ENCODE data around the gene COL23A1.

Gene COL23A1

GRCh38 chr5:178619390-178619789 is 29.2 kb upstream of the COL23A1 start:
- DNase-seq, result no peak
- no peak overlapping the region for H3K27ac ChIP-seq (ENCODE audit: low read depth, low read length)
- peaks cover 3% of the 10 kb centered on the region for H3K36me3 ChIP-seq (ENCODE audit: control insufficient read depth, insufficient read depth, low read length)
- H3K56ac ChIP-seq (ENCODE audit: low read length), result no peak overlapping the region
- no peak overlapping the region for H3K4me3 ChIP-seq (ENCODE audit: low read length)
- H2BK5ac ChIP-seq (ENCODE audit: low read length), result no peak overlapping the region
- no peak overlapping the region for H3K4ac ChIP-seq (ENCODE audit: low read depth, low read length)
- no peaks in the 10 kb centered on the region for H3K27me3 ChIP-seq (ENCODE audit: insufficient read depth, low read length, poor library complexity)
- H3K18ac ChIP-seq (ENCODE audit: low read length), result no peak overlapping the region
- no peak overlapping the region for H4K8ac ChIP-seq (ENCODE audit: low read depth, low read length)
- no peak overlapping the region for H3K9ac ChIP-seq (ENCODE audit: low read length)
- no peak overlapping the region for H3K4me2 ChIP-seq (ENCODE audit: low read length)
- H3K79me1 ChIP-seq (ENCODE audit: low read length), result peaks cover 3% of the 10 kb centered on the region
- H2BK15ac ChIP-seq (replicated peaks; ENCODE audit: low read depth), result no peak overlapping the region
- peaks cover 1% of the 10 kb centered on the region for H3K4me1 ChIP-seq (ENCODE audit: control insufficient read depth, low read depth, low read length)
- H3K79me2 ChIP-seq (ENCODE audit: control insufficient read depth, insufficient read depth, low read length), result peaks cover 3% of the 10 kb centered on the region
- no peak overlapping the region for H2BK120ac ChIP-seq (ENCODE audit: low read depth, low read length)
- no peak overlapping the region for H2AK5ac ChIP-seq (ENCODE audit: low read length)
- no peak overlapping the region for H3K23ac ChIP-seq (ENCODE audit: low read length)
- WGBS (ENCODE audit: extremely low coverage, insufficient coverage, low lambda C conversion rate), result no CpG with 5 or more reads among the region's 1 CpG
- no peak overlapping the region for H4K5ac ChIP-seq (ENCODE audit: low read length)

- Histone ChIP-seq H4K8ac (ENCODE audit: low read depth, low read length) (no peak overlapping the region), H3K27ac (ENCODE audit: low read depth, low read length) (no peak overlapping the region), H2AK5ac (ENCODE audit: low read length) (no peak overlapping the region), H3K36me3 (ENCODE audit: control insufficient read depth, insufficient read depth, low read length) (peaks cover 3% of the 10 kb centered on the region), H3K23ac (ENCODE audit: low read length) (no peak overlapping the region), H2BK15ac (replicated peaks; ENCODE audit: low read depth) (no peak overlapping the region), H2BK120ac (ENCODE audit: low read depth, low read length) (no peak overlapping the region), H3K27me3 (ENCODE audit: insufficient read depth, low read length, poor library complexity) (no peaks in the 10 kb centered on the region), H3K4me1 (ENCODE audit: control insufficient read depth, low read depth, low read length) (no peaks in the 10 kb centered on the region), H3K4ac (ENCODE audit: low read depth, low read length) (no peak overlapping the region), H2BK5ac (ENCODE audit: low read length) (no peak overlapping the region), H3K79me2 (ENCODE audit: control insufficient read depth, insufficient read depth, low read length) (no peaks in the 10 kb centered on the region), H3K18ac (ENCODE audit: low read length) (no peak overlapping the region), H3K4me3 (ENCODE audit: low read length) (no peak overlapping the region), H3K56ac (ENCODE audit: low read length) (no peak overlapping the region), H4K5ac (ENCODE audit: low read length) (no peak overlapping the region), H3K4me2 (ENCODE audit: low read length) (no peak overlapping the region), H3K79me1 (ENCODE audit: low read length) (no peaks in the 10 kb centered on the region), H3K9ac (ENCODE audit: low read length) (no peak overlapping the region)
- DNase-seq, result no peak
- WGBS (ENCODE audit: extremely low coverage, insufficient coverage, low lambda C conversion rate), result no CpG with 5 or more reads among the region's 7 CpGs
Observed at GRCh38 chr5:178612299-178612698, 22.1 kb upstream of the COL23A1 start.

- Histone ChIP-seq H3K36me3 (ENCODE audit: control insufficient read depth, insufficient read depth, low read length) (peaks cover 4% of the 10 kb centered on the region), H2BK15ac (replicated peaks; ENCODE audit: low read depth) (no peak overlapping the region), H3K56ac (ENCODE audit: low read length) (no peak overlapping the region), H3K79me1 (ENCODE audit: low read length) (no peaks in the 10 kb centered on the region), H3K9ac (ENCODE audit: low read length) (no peak overlapping the region), H3K4me2 (ENCODE audit: low read length) (no peak overlapping the region), H3K18ac (ENCODE audit: low read length) (no peak overlapping the region), H2AK5ac (ENCODE audit: low read length) (no peak overlapping the region), H3K79me2 (ENCODE audit: control insufficient read depth, insufficient read depth, low read length) (no peaks in the 10 kb centered on the region), H4K8ac (ENCODE audit: low read depth, low read length) (no peak overlapping the region), H3K23ac (ENCODE audit: low read length) (no peak overlapping the region), H2BK120ac (ENCODE audit: low read depth, low read length) (no peak overlapping the region), H3K27ac (ENCODE audit: low read depth, low read length) (no peak overlapping the region), H2BK5ac (ENCODE audit: low read length) (no peak overlapping the region), H3K4me3 (ENCODE audit: low read length) (no peak overlapping the region), H3K4ac (ENCODE audit: low read depth, low read length) (no peak overlapping the region), H4K5ac (ENCODE audit: low read length) (no peak overlapping the region), H3K27me3 (ENCODE audit: insufficient read depth, low read length, poor library complexity) (no peaks in the 10 kb centered on the region), H3K4me1 (ENCODE audit: control insufficient read depth, low read depth, low read length) (no peaks in the 10 kb centered on the region)
- 100% methylated on average over 1 of the region's 3 CpGs for WGBS (ENCODE audit: extremely low coverage, insufficient coverage, low lambda C conversion rate)
- no peak for DNase-seq
Observed at GRCh38 chr5:178606269-178606668, 16.1 kb upstream of the COL23A1 start.

GRCh38 chr5:178605788-178606187 is 15.6 kb upstream of the COL23A1 start:
- H2BK5ac ChIP-seq (ENCODE audit: low read length), result no peak overlapping the region
- H3K9ac ChIP-seq (ENCODE audit: low read length), result no peak overlapping the region
- no peak overlapping the region for H4K5ac ChIP-seq (ENCODE audit: low read length)
- no CpG with 5 or more reads among the region's 3 CpGs for WGBS (ENCODE audit: extremely low coverage, insufficient coverage, low lambda C conversion rate)
- H3K36me3 ChIP-seq (ENCODE audit: control insufficient read depth, insufficient read depth, low read length), result peaks cover 4% of the 10 kb centered on the region
- no peaks in the 10 kb centered on the region for H3K27me3 ChIP-seq (ENCODE audit: insufficient read depth, low read length, poor library complexity)
- no peak overlapping the region for H3K23ac ChIP-seq (ENCODE audit: low read length)
- no peak overlapping the region for H2BK120ac ChIP-seq (ENCODE audit: low read depth, low read length)
- H2AK5ac ChIP-seq (ENCODE audit: low read length), result no peak overlapping the region
- H2BK15ac ChIP-seq (replicated peaks; ENCODE audit: low read depth), result no peak overlapping the region
- H3K4ac ChIP-seq (ENCODE audit: low read depth, low read length), result no peak overlapping the region
- no peak overlapping the region for H3K27ac ChIP-seq (ENCODE audit: low read depth, low read length)
- H3K4me2 ChIP-seq (ENCODE audit: low read length), result no peak overlapping the region
- H4K8ac ChIP-seq (ENCODE audit: low read depth, low read length), result no peak overlapping the region
- H3K56ac ChIP-seq (ENCODE audit: low read length), result no peak overlapping the region
- no peak overlapping the region for H3K4me3 ChIP-seq (ENCODE audit: low read length)
- DNase-seq, result no peak
- no peak overlapping the region for H3K18ac ChIP-seq (ENCODE audit: low read length)
- no peaks in the 10 kb centered on the region for H3K4me1 ChIP-seq (ENCODE audit: control insufficient read depth, low read depth, low read length)
- H3K79me2 ChIP-seq (ENCODE audit: control insufficient read depth, insufficient read depth, low read length), result no peaks in the 10 kb centered on the region
- H3K79me1 ChIP-seq (ENCODE audit: low read length), result no peaks in the 10 kb centered on the region

GRCh38 chr5:178602752-178603151 is 12.6 kb upstream of the COL23A1 start:
- H3K79me2 ChIP-seq (ENCODE audit: control insufficient read depth, insufficient read depth, low read length), result no peaks in the 10 kb centered on the region
- DNase-seq, result no peak
- WGBS (ENCODE audit: extremely low coverage, insufficient coverage, low lambda C conversion rate), result no CpG with 5 or more reads among the region's 2 CpGs
- no peaks in the 10 kb centered on the region for H3K27me3 ChIP-seq (ENCODE audit: insufficient read depth, low read length, poor library complexity)
- H3K79me1 ChIP-seq (ENCODE audit: low read length), result no peaks in the 10 kb centered on the region
- no peak overlapping the region for H2BK5ac ChIP-seq (ENCODE audit: low read length)
- H4K5ac ChIP-seq (ENCODE audit: low read length), result no peak overlapping the region
- H3K9ac ChIP-seq (ENCODE audit: low read length), result no peak overlapping the region
- H3K56ac ChIP-seq (ENCODE audit: low read length), result no peak overlapping the region
- no peak overlapping the region for H3K18ac ChIP-seq (ENCODE audit: low read length)
- H4K8ac ChIP-seq (ENCODE audit: low read depth, low read length), result no peak overlapping the region
- no peaks in the 10 kb centered on the region for H3K4me1 ChIP-seq (ENCODE audit: control insufficient read depth, low read depth, low read length)
- no peak overlapping the region for H2BK15ac ChIP-seq (replicated peaks; ENCODE audit: low read depth)
- no peak overlapping the region for H3K4me3 ChIP-seq (ENCODE audit: low read length)
- H3K4ac ChIP-seq (ENCODE audit: low read depth, low read length), result no peak overlapping the region
- H2BK120ac ChIP-seq (ENCODE audit: low read depth, low read length), result no peak overlapping the region
- no peak overlapping the region for H3K4me2 ChIP-seq (ENCODE audit: low read length)
- H2AK5ac ChIP-seq (ENCODE audit: low read length), result no peak overlapping the region
- no peak overlapping the region for H3K23ac ChIP-seq (ENCODE audit: low read length)
- H3K36me3 ChIP-seq (ENCODE audit: control insufficient read depth, insufficient read depth, low read length), result peaks cover 2% of the 10 kb centered on the region
- H3K27ac ChIP-seq (ENCODE audit: low read depth, low read length), result no peak overlapping the region

- WGBS (ENCODE audit: extremely low coverage, insufficient coverage, low lambda C conversion rate), result no CpG with 5 or more reads among the region's 2 CpGs
- Histone ChIP-seq H3K4ac (ENCODE audit: low read depth, low read length) (no peak overlapping the region), H3K56ac (ENCODE audit: low read length) (no peak overlapping the region), H2BK120ac (ENCODE audit: low read depth, low read length) (no peak overlapping the region), H3K4me3 (ENCODE audit: low read length) (no peak overlapping the region), H3K36me3 (ENCODE audit: control insufficient read depth, insufficient read depth, low read length) (no peaks in the 10 kb centered on the region), H4K5ac (ENCODE audit: low read length) (no peak overlapping the region), H3K27me3 (ENCODE audit: insufficient read depth, low read length, poor library complexity) (no peaks in the 10 kb centered on the region), H4K8ac (ENCODE audit: low read depth, low read length) (no peak overlapping the region), H3K27ac (ENCODE audit: low read depth, low read length) (no peak overlapping the region), H3K79me1 (ENCODE audit: low read length) (no peaks in the 10 kb centered on the region), H3K4me2 (ENCODE audit: low read length) (no peak overlapping the region), H3K9ac (ENCODE audit: low read length) (no peak overlapping the region), H3K79me2 (ENCODE audit: control insufficient read depth, insufficient read depth, low read length) (no peaks in the 10 kb centered on the region), H3K4me1 (ENCODE audit: control insufficient read depth, low read depth, low read length) (no peaks in the 10 kb centered on the region), H2BK5ac (ENCODE audit: low read length) (no peak overlapping the region), H2AK5ac (ENCODE audit: low read length) (no peak overlapping the region), H2BK15ac (replicated peaks; ENCODE audit: low read depth) (no peak overlapping the region), H3K23ac (ENCODE audit: low read length) (no peak overlapping the region), H3K18ac (ENCODE audit: low read length) (no peak overlapping the region)
- no peak for DNase-seq
Observed at GRCh38 chr5:178595750-178596149, 5.6 kb upstream of the COL23A1 start.

Data from mesendoderm (in vitro differentiated cells).